OCI-LY3 (cell line): ENCODE results near the gene ANOS1.

Experiments
- EZH2phosphoT487 ChIP-seq: fragments of 200-600 bp; shearing (Covaris generic); IDR thresholded peaks from 2 replicates; pipeline ENCODE4 v1.6.1; 2018; ENCODE audit warnings: antibody characterized with exemption, mixed run types, low read depth
- TF ChIP-seq, protein P1 (sequence below): fragments of 200-600, 300-600 bp; sonication (generic); IDR thresholded peaks from 2 replicates; pipeline ENCODE4 v1.5.1; 2014; ENCODE audit warnings: antibody characterized with exemption, low read length, low read depth

DNA sequence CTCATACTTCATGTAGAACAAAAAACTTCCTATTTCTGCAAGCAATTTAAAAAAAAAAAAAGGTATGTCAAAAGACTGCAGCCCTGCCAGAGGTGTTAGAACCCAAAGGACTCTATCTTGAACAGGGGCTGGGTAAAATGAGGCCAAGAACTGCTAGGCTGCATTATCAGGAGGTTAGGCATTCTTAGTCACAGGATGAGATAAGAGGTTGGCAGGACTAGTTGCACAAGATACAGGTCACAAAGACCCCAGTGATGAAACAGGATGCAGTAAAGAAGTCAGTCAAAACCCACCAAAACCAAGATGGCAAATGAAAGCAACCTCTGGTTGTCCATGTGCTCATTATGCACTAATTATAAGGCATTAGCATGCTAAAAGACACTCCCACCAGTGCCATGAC lies 104.1 kb downstream of the ANOS1 start:
- TF ChIP-seq, protein P1, sequence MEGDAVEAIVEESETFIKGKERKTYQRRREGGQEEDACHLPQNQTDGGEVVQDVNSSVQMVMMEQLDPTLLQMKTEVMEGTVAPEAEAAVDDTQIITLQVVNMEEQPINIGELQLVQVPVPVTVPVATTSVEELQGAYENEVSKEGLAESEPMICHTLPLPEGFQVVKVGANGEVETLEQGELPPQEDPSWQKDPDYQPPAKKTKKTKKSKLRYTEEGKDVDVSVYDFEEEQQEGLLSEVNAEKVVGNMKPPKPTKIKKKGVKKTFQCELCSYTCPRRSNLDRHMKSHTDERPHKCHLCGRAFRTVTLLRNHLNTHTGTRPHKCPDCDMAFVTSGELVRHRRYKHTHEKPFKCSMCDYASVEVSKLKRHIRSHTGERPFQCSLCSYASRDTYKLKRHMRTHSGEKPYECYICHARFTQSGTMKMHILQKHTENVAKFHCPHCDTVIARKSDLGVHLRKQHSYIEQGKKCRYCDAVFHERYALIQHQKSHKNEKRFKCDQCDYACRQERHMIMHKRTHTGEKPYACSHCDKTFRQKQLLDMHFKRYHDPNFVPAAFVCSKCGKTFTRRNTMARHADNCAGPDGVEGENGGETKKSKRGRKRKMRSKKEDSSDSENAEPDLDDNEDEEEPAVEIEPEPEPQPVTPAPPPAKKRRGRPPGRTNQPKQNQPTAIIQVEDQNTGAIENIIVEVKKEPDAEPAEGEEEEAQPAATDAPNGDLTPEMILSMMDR = no peak
- TF ChIP-seq EZH2phosphoT487 = no peak
